Suprapubic skin (tissue), 4 donors: ENCODE measurements around the gene OR8B3.

Experiments
- CTCF ChIP-seq, 2 donors: fragments of 200-600 bp in 1 of 2; fragments of 450-650 bp in 1 of 2; sonication (generic) in 1 of 2; IDR thresholded peaks; one replicate each; pipeline ENCODE4 v1.5.1; 2016 to 2019; ENCODE audit warnings: antibody characterized with exemption in 2 of 2, mild to moderate bottlenecking in 1 of 2, moderate library complexity in 1 of 2
- EP300 ChIP-seq: sonication (generic); formaldehyde crosslinking; IDR thresholded peaks from one replicate; pipeline ENCODE4 v1.6.1; 2017; ENCODE audit warnings: antibody characterized with exemption
- POLR2A ChIP-seq, 2 donors: fragments of 450-650 bp; IDR thresholded peaks; one replicate each; pipeline ENCODE4 v1.6.1; 2017; ENCODE audit warnings: antibody characterized with exemption in 2 of 2, mild to moderate bottlenecking in 2 of 2, moderate library complexity in 2 of 2
- POLR2AphosphoS5 ChIP-seq, 3 donors: sonication (generic); formaldehyde crosslinking; IDR thresholded peaks; one replicate each; pipeline ENCODE4 v1.6.1; 2017; ENCODE audit warnings: antibody characterized with exemption in 3 of 3

GRCh38 chr11:124405581-124405980, 6.8 kb upstream of the OR8B3 start:
- TF ChIP-seq CTCF (IDR thresholded peaks at IDR 0.05) (no peak), POLR2A (IDR thresholded peaks at IDR 0.05) (no peak), POLR2AphosphoS5 (IDR thresholded peaks at IDR 0.05) (no peak), EP300 (no peak)
